IMR-90 (cell line): Measurements from ENCODE around the gene EHMT1. TPM values are rescaled to one million over a fixed set of nuclear protein-coding genes. Genes with fewer than 3 reads are reported as not detected.

ENCODE experiments used
- ATAC-seq: fragments of 200-7000 bp; cut with Tn5 transposase; 2 replicates; pipeline ENCODE4 v1.9.1; 2020; ENCODE audit warnings: low read depth, mild to moderate bottlenecking, moderate library complexity
- BruUV-seq: library from RNA; stranded (reverse); fragments of 400-500 nt; replicated peaks from 2 replicates; lab custom pipeline; 2021; lab: Mats Ljungman, UMichigan
- CTCF ChIA-PET: fragments of 300-600 bp; formaldehyde crosslinking; extraction: SDS; loops from one replicate; lab custom pipeline; 2021; ENCODE audit warnings: antibody characterized with exemption; lab: Yijun Ruan, JAX
- POLR2A ChIA-PET: fragments of 300-600 bp; sonication (Branson Sonifier 250); formaldehyde crosslinking; loops from one replicate; lab custom pipeline; 2022; ENCODE audit warnings: antibody characterized with exemption; ENCODE audit not compliant: unreplicated experiment; lab: Charles Lee
- DNase-seq: peaks from one replicate; pipeline ENCODE4 v3.0.0; 2013
- H2AFZ ChIP-seq: replicated peaks from 2 replicates; pipeline ENCODE3; 2013; ENCODE audit warnings: low read length, mild to moderate bottlenecking; ENCODE audit not compliant: poor library complexity
- H2AK5ac ChIP-seq: 2 replicates; pipeline ENCODE4 v1.6.1; 2013; ENCODE audit warnings: low read depth, low read length, inconsistent platforms
- H2AK9ac ChIP-seq: replicated peaks from 2 replicates; pipeline ENCODE3; 2013; ENCODE audit warnings: mild to moderate bottlenecking, low read depth, low read length, moderate library complexity; ENCODE audit not compliant: poor library complexity
- H2BK120ac ChIP-seq: 2 replicates; pipeline ENCODE4 v1.6.1; 2013; ENCODE audit warnings: low read depth, low read length, inconsistent platforms
- H2BK15ac ChIP-seq: 3 replicates; pipeline ENCODE4 v1.6.1; 2013; ENCODE audit warnings: low read depth, low read length, inconsistent platforms
- H2BK20ac ChIP-seq: 2 replicates; pipeline ENCODE4 v1.6.1; 2013; ENCODE audit warnings: low read depth, mild to moderate bottlenecking, inconsistent platforms, low read length, moderate library complexity
- H2BK5ac ChIP-seq: 2 replicates; pipeline ENCODE4 v1.6.1; 2013; ENCODE audit warnings: mild to moderate bottlenecking, low read depth, low read length, inconsistent platforms; ENCODE audit not compliant: poor library complexity, severe bottlenecking
- H3K14ac ChIP-seq: replicated peaks from 2 replicates; pipeline ENCODE4 v1.6.1; 2013; ENCODE audit warnings: low read depth, low read length, inconsistent platforms
- H3K18ac ChIP-seq: 2 replicates; pipeline ENCODE4 v1.6.1; 2013; ENCODE audit warnings: low read depth, low read length, control low read depth
- H3K23ac ChIP-seq: 2 replicates; pipeline ENCODE4 v1.6.1; 2013; ENCODE audit warnings: low read depth, low read length, inconsistent platforms
- H3K27ac ChIP-seq: 2 replicates; pipeline ENCODE4 v1.5.1; 2013; ENCODE audit warnings: mild to moderate bottlenecking, control low read depth, low read length; ENCODE audit not compliant: insufficient read depth
- H3K27me3 ChIP-seq: 2 replicates; pipeline ENCODE4 v1.6.1; 2013; ENCODE audit warnings: low read length; ENCODE audit not compliant: control insufficient read depth, insufficient read depth
- H3K36me3 ChIP-seq: 2 replicates; pipeline ENCODE4 v1.6.1; 2013; ENCODE audit warnings: low read length, mixed read lengths; ENCODE audit not compliant: control insufficient read depth, insufficient read depth
- H3K4ac ChIP-seq: 2 replicates; pipeline ENCODE4 v1.6.1; 2013; ENCODE audit warnings: low read depth, low read length, inconsistent platforms
- H3K4me1 ChIP-seq: 2 replicates; pipeline ENCODE4 v1.6.1; 2013; ENCODE audit warnings: low read length, mixed read lengths; ENCODE audit not compliant: control insufficient read depth, insufficient read depth
- H3K4me2 ChIP-seq: 2 replicates; pipeline ENCODE4 v1.6.1; 2013; ENCODE audit warnings: low read depth, mild to moderate bottlenecking, control low read depth, low read length, moderate library complexity
- H3K4me3 ChIP-seq: 2 replicates; pipeline ENCODE4 v1.5.1; 2013; ENCODE audit warnings: low read depth, mild to moderate bottlenecking, control low read depth, low read length, moderate library complexity; ENCODE audit not compliant: insufficient read depth
- H3K56ac ChIP-seq: 2 replicates; pipeline ENCODE4 v1.6.1; 2013; ENCODE audit warnings: low read length, inconsistent platforms; ENCODE audit not compliant: insufficient read depth; ENCODE audit errors: extremely low read depth
- H3K79me1 ChIP-seq, 2 experiments: 2 replicates each; pipeline ENCODE4 v1.6.1; 2013; ENCODE audit warnings: low read length in 2 of 2, inconsistent platforms in 1 of 2, low read depth in 1 of 2
- H3K9ac ChIP-seq: 2 replicates; pipeline ENCODE4 v1.6.1; 2013; ENCODE audit warnings: low read depth, low read length, control low read depth
- H3K9me1 ChIP-seq: 2 replicates; pipeline ENCODE4 v1.6.1; 2013; ENCODE audit warnings: low read length, inconsistent platforms; ENCODE audit not compliant: insufficient read depth
- H3K9me3 ChIP-seq: 2 replicates; pipeline ENCODE4 v1.6.1; 2013; ENCODE audit warnings: low read length; ENCODE audit not compliant: control insufficient read depth, insufficient read depth
- H4K20me1 ChIP-seq: 2 replicates; pipeline ENCODE4 v1.6.1; 2013; ENCODE audit warnings: low read length, inconsistent platforms; ENCODE audit not compliant: insufficient read depth
- H4K5ac ChIP-seq: 2 replicates; pipeline ENCODE4 v1.6.1; 2013; ENCODE audit warnings: mild to moderate bottlenecking, low read depth, low read length, control low read depth
- H4K8ac ChIP-seq, 2 experiments: 2 replicates each; pipeline ENCODE4 v1.6.1; 2013; ENCODE audit warnings: low read depth in 2 of 2, low read length in 2 of 2, control low read depth in 1 of 2, inconsistent platforms in 1 of 2
- H4K91ac ChIP-seq: 2 replicates; pipeline ENCODE4 v1.6.1; 2013; ENCODE audit warnings: low read depth, low read length, inconsistent platforms; ENCODE audit not compliant: insufficient read depth
- BHLHE40 ChIP-seq: fragments of 150-350 bp; IDR thresholded peaks from 2 replicates; pipeline ENCODE4 v1.6.1; 2016; ENCODE audit warnings: mild to moderate bottlenecking, low read depth, low read length
- CEBPB ChIP-seq: IDR thresholded peaks from 2 replicates; pipeline ENCODE4 v1.6.1; 2012; ENCODE audit warnings: low read depth, low read length, improper control_type of control experiment
- ELK1 ChIP-seq: fragments of 150-350 bp; IDR thresholded peaks from 2 replicates; pipeline ENCODE4 v1.6.1; 2016; ENCODE audit warnings: low read depth, mild to moderate bottlenecking, low read length, moderate library complexity, borderline replicate concordance
- MAZ ChIP-seq: IDR thresholded peaks from 2 replicates; pipeline ENCODE4 v1.6.1; 2012; ENCODE audit warnings: low read depth, mild to moderate bottlenecking, low read length, improper control_type of control experiment, moderate library complexity, borderline replicate concordance
- MXI1 ChIP-seq: IDR thresholded peaks from 2 replicates; pipeline ENCODE4 v1.6.1; 2012; ENCODE audit warnings: low read depth, mild to moderate bottlenecking, low read length, moderate library complexity, borderline replicate concordance
- NFE2L2 ChIP-seq: fragments of 150-350 bp; IDR thresholded peaks from 2 replicates; pipeline ENCODE4 v1.6.1; 2016; ENCODE audit warnings: low read depth, mild to moderate bottlenecking, low read length
- POLR2A ChIP-seq: IDR thresholded peaks from 2 replicates; pipeline ENCODE4 v1.6.1; 2012; ENCODE audit warnings: mild to moderate bottlenecking, low read depth, low read length
- RAD21 ChIP-seq: IDR thresholded peaks from 2 replicates; pipeline ENCODE4 v1.6.1; 2012; ENCODE audit warnings: low read length, improper control_type of control experiment
- USF2 ChIP-seq: fragments of 150-350 bp; IDR thresholded peaks from 2 replicates; pipeline ENCODE4 v1.6.1; 2017; ENCODE audit warnings: mild to moderate bottlenecking, antibody characterized with exemption, low read length, low read depth
- WGBS, 2 experiments: methylation state at CpG; one replicate each; pipeline versions ENCODE4 v1.1.5 to v1.1.7; 2013; ENCODE audit warnings: missing lambda C conversion rate in 2 of 2; ENCODE audit not compliant: insufficient read length in 1 of 2; ENCODE audit errors: extremely low coverage in 2 of 2; 5-methylcytosine and 5-hydroxymethylcytosine counted together
- dilution Hi-C: fragments of 300-500 bp; cut with HindIII; formaldehyde crosslinking; loops from one replicate; pipeline ENCODE4 v1.14.3; 2018; ENCODE audit warnings: low sequenced_read_pairs; ENCODE audit not compliant: unreplicated experiment
- in situ Hi-C: fragments of 300-500 bp; cut with MboI; formaldehyde crosslinking; loops from 3 replicates; pipeline ENCODE4 v1.14.3; 2019; ENCODE audit warnings: low sequenced_read_pairs, inconsistent platforms, mixed read lengths
- intact Hi-C: fragments of 100-400 bp; cut with micrococcal nuclease; formaldehyde crosslinking; loops from 2 replicates; pipeline ENCODE4 v1.10.0; 2022
- polyA plus RNA-seq, 3 experiments: library from polyadenylated mRNA; depleted of rRNA; stranded (reverse); fragments of >200 nt; gene quantifications; 2 replicates each; pipeline ENCODE4 v1.2.3, GENCODE V29; 2012; ENCODE audit warnings: low replicate concordance in 1 of 3
- total RNA-seq: library from RNA; depleted of rRNA; stranded (reverse); fragments of >200 nt; gene quantifications from 2 replicates; pipeline ENCODE4 v1.2.3, GENCODE V29; 2012

Gene EHMT1
- total and polyA plus RNA-seq, 2 of the 4 experiments (the other 2 are of a cell fraction): 32.8 to 35.1 TPM

GRCh38 chr9:137866226-137867141, 247.7 kb downstream of the EHMT1 start:
- H3K18ac ChIP-seq: no peak overlapping the region
- no peak overlapping the region for H3K14ac ChIP-seq
- no peak overlapping the region for H4K5ac ChIP-seq
- ChIA-PET POLR2A (no interaction called here), CTCF (no interaction called here)
- H2BK5ac ChIP-seq: no peak overlapping the region
- no peak overlapping the region for H3K4me3 ChIP-seq
- in situ Hi-C loops (no loop called here), dilution Hi-C loops (no loop called here), intact Hi-C loops (no loop called here)
- no peak overlapping the region for H2BK15ac ChIP-seq
- DNase-seq: no peak
- H4K20me1 ChIP-seq: no peaks in the 10 kb centered on the region
- H3K36me3 ChIP-seq: no peaks in the 10 kb centered on the region
- H3K27ac ChIP-seq: no peak overlapping the region
- H3K9me1 ChIP-seq: no peaks in the 10 kb centered on the region
- no peak overlapping the region for H3K4me2 ChIP-seq
- no peaks in the 10 kb centered on the region for H3K27me3 ChIP-seq
- H4K8ac ChIP-seq: no peak overlapping the region
- H2BK120ac ChIP-seq: no peak overlapping the region
- H4K91ac ChIP-seq: no peak overlapping the region
- H2AK9ac ChIP-seq: no peak overlapping the region
- no peaks in the 10 kb centered on the region for H3K4me1 ChIP-seq
- no peak overlapping the region for H3K9ac ChIP-seq
- no peak overlapping the region for H3K56ac ChIP-seq
- WGBS, 2 experiments: 21% methylated on average over 7 of the region's 21 CpGs; no CpG with 5 or more reads in 1 of the 2 experiments
- H2AK5ac ChIP-seq: no peak overlapping the region
- no peak for TF ChIP-seq NFE2L2
- no peak for TF ChIP-seq MXI1
- no peak for TF ChIP-seq ELK1
- TF ChIP-seq POLR2A: no peak
- no peak for TF ChIP-seq MAZ
- no peak for TF ChIP-seq CEBPB
- no peak for TF ChIP-seq USF2
- TF ChIP-seq BHLHE40: no peak
- TF ChIP-seq RAD21: no peak
- no peak overlapping the region for H3K23ac ChIP-seq
- no peak overlapping the region for H3K4ac ChIP-seq
- H2AFZ ChIP-seq: no peak overlapping the region
- no peak for ATAC-seq
- no peaks in the 10 kb centered on the region for H3K79me1 ChIP-seq
- no TSS peak for BruUV-seq
- no peak overlapping the region for H2BK20ac ChIP-seq
- peaks cover 12% of the 10 kb centered on the region for H3K9me3 ChIP-seq
